HCT116 (cell line): ENCODE measurements around the gene SMIM41. TPM values are rescaled to one million over a fixed set of nuclear protein-coding genes. Genes with fewer than 3 reads are reported as not detected.

Experiments used
- ATAC-seq: fragments of 200-7000 bp; cut with Tn5 transposase; 2 replicates; pipeline ENCODE4 v1.9.1; 2020; ENCODE audit warnings: mild to moderate bottlenecking, moderate library complexity
- BruUV-seq: library from RNA; stranded (reverse); fragments of 400-500 nt; replicated peaks from 2 replicates; lab custom pipeline; 2021; lab: Mats Ljungman, UMichigan
- CTCF ChIA-PET: fragments of 300-600 bp; sonication (Branson Sonifier 250); formaldehyde crosslinking; loops from one replicate; lab custom pipeline; 2021; ENCODE audit warnings: antibody characterized with exemption; lab: Charles Lee
- POLR2A ChIA-PET: fragments of 300-600, 350-600 bp; sonication (Branson Sonifier 250); formaldehyde crosslinking; loops from one replicate; lab custom pipeline; 2021; ENCODE audit warnings: antibody characterized with exemption; lab: Charles Lee
- RAD21 ChIA-PET, 2 experiments: fragments of 300-600 bp; sonication (Branson Sonifier 250); formaldehyde crosslinking; loops; one replicate each; lab custom pipeline; 2023; ENCODE audit warnings: low total read pairs in 2 of 2; ENCODE audit not compliant: uncharacterized antibody in 2 of 2, unreplicated experiment in 2 of 2, low non-redundant PET in 1 of 2; lab: Charles Lee
- DNase-seq: peaks from one replicate; pipeline ENCODE4 v3.0.0-alpha.2; 2010; ENCODE audit warnings: low read depth, low spot score
- H2AFZ ChIP-seq: fragments of 200-600 bp; shearing (Covaris generic), sonication (generic); 2 replicates; pipeline ENCODE4 v1.6.1; 2017; ENCODE audit warnings: low read depth, mixed run types, mixed read lengths, antibody characterized with exemption, low read length; ENCODE audit not compliant: poor library complexity, severe bottlenecking
- H3K27ac ChIP-seq: 2 replicates; pipeline ENCODE4 v1.5.1; 2012; ENCODE audit warnings: low read depth, low read length
- H3K27me3 ChIP-seq: fragments of 200-600 bp; sonication (generic); 2 replicates; pipeline ENCODE4 v1.6.1; 2016; ENCODE audit warnings: mixed run types, low read length, mixed read lengths; ENCODE audit not compliant: insufficient read depth
- H3K36me3 ChIP-seq, 2 experiments: fragments of 200-500 bp in 1 of 2; fragments of 200-600 bp in 1 of 2; sonication (Bioruptor generic) in 1 of 2; sonication (generic) in 1 of 2; 2 replicates each; pipeline versions ENCODE4 v1.5.1 to v1.6.1; 2014 to 2016; ENCODE audit warnings: low read length in 2 of 2, inconsistent platforms in 1 of 2, mixed read lengths in 1 of 2, mixed run types in 1 of 2; ENCODE audit not compliant: insufficient read depth in 2 of 2, control insufficient read depth in 1 of 2
- H3K4me1 ChIP-seq, 2 experiments: fragments of 200-600 bp in 1 of 2; sonication (generic) in 1 of 2; 2 replicates each; pipeline versions ENCODE4 v1.5.1 to v1.6.1; 2012 to 2017; ENCODE audit warnings: low read length in 2 of 2, inconsistent platforms in 1 of 2, mild to moderate bottlenecking in 1 of 2, mixed read lengths in 1 of 2, mixed run types in 1 of 2, moderate library complexity in 1 of 2; ENCODE audit not compliant: insufficient read depth in 2 of 2, control insufficient read depth in 1 of 2
- H3K4me2 ChIP-seq: fragments of 200-600 bp; sonication (generic); 2 replicates; pipeline ENCODE4 v1.6.1; 2017; ENCODE audit warnings: mixed run types, low read length, mixed read lengths
- H3K4me3 ChIP-seq, 2 experiments: fragments of 200-600 bp in 1 of 2; sonication (generic) in 1 of 2; replicated peaks in 1 of 2; 2 replicates each; pipeline ENCODE4 v1.5.1; 2011 to 2016; ENCODE audit warnings: low read length in 2 of 2, control low read depth in 1 of 2, low read depth in 1 of 2, mild to moderate bottlenecking in 1 of 2, mixed read lengths in 1 of 2, mixed run types in 1 of 2
- H3K79me2 ChIP-seq: fragments of 200-600 bp; sonication (generic); 2 replicates; pipeline ENCODE4 v1.6.1; 2017; ENCODE audit warnings: mild to moderate bottlenecking, mixed run types, low read length, moderate library complexity, mixed read lengths; ENCODE audit not compliant: insufficient read depth
- H3K9ac ChIP-seq: fragments of 200-600 bp; sonication (generic); 2 replicates; pipeline ENCODE4 v1.6.1; 2016; ENCODE audit warnings: low read length, mixed read lengths
- H3K9me2 ChIP-seq: fragments of 200-600 bp; sonication (generic), shearing (Covaris generic); 2 replicates; pipeline ENCODE4 v1.6.1; 2017; ENCODE audit warnings: mixed run types, mild to moderate bottlenecking, moderate library complexity; ENCODE audit not compliant: insufficient read depth
- H3K9me3 ChIP-seq, 2 experiments: fragments of 200-500 bp in 1 of 2; fragments of 200-600 bp in 1 of 2; sonication (Bioruptor generic) in 1 of 2; sonication (generic) in 1 of 2; 2 replicates each; pipeline ENCODE4 v1.6.1; 2014 to 2017; ENCODE audit warnings: low read length in 2 of 2, mixed read lengths in 2 of 2, inconsistent platforms in 1 of 2, low read depth in 1 of 2, mild to moderate bottlenecking in 1 of 2, mixed run types in 1 of 2, moderate library complexity in 1 of 2; ENCODE audit not compliant: control insufficient read depth in 1 of 2, insufficient read depth in 1 of 2
- H4K20me1 ChIP-seq: fragments of 200-600 bp; sonication (generic), shearing (Covaris generic); 2 replicates; pipeline ENCODE4 v1.6.1; 2017; ENCODE audit warnings: mixed run types, mild to moderate bottlenecking, moderate library complexity; ENCODE audit not compliant: insufficient read depth
- ATF3 ChIP-seq: IDR thresholded peaks from 2 replicates; pipeline ENCODE4 v1.6.1; 2012
- CBX3 ChIP-seq: IDR thresholded peaks from 2 replicates; pipeline ENCODE4 v1.6.1; 2012; ENCODE audit warnings: low read depth
- CEBPB ChIP-seq: IDR thresholded peaks from 2 replicates; pipeline ENCODE4 v1.6.1; 2012; ENCODE audit warnings: low read depth
- CTCF ChIP-seq, 3 experiments: fragments of 200-600 bp in 1 of 3; sonication (generic) in 1 of 3; IDR thresholded peaks in 2 of 3; conservative IDR thresholded peaks in 1 of 3; 2 replicates each; pipeline ENCODE4 v1.5.1; 2012 to 2017; ENCODE audit warnings: low read depth in 2 of 3, low read length in 2 of 3, antibody characterized with exemption in 1 of 3, borderline replicate concordance in 1 of 3, control low read depth in 1 of 3, mild to moderate bottlenecking in 1 of 3, mixed read lengths in 1 of 3, mixed run types in 1 of 3, moderate library complexity in 1 of 3; ENCODE audit not compliant: insufficient read depth in 1 of 3
- EZH2 ChIP-seq: fragments of 200-600 bp; sonication (generic); IDR thresholded peaks from 2 replicates; pipeline ENCODE4 v1.6.1; 2017; ENCODE audit warnings: antibody characterized with exemption, mixed run types
- EZH2phosphoT487 ChIP-seq: fragments of 200-600 bp; IDR thresholded peaks from 2 replicates; pipeline ENCODE4 v1.6.1; 2018; ENCODE audit warnings: antibody characterized with exemption, borderline replicate concordance
- FOSL1 ChIP-seq: IDR thresholded peaks from 2 replicates; pipeline ENCODE4 v1.6.1; 2012; ENCODE audit warnings: low read depth
- JUND ChIP-seq: IDR thresholded peaks from 2 replicates; pipeline ENCODE4 v1.6.1; 2012
- MAX ChIP-seq: IDR thresholded peaks from 2 replicates; pipeline ENCODE4 v1.6.1; 2012
- POLR2A ChIP-seq: IDR thresholded peaks from 2 replicates; pipeline ENCODE4 v1.7.0; 2011; ENCODE audit warnings: borderline replicate concordance; ENCODE audit not compliant: insufficient read depth, insufficient read length; ENCODE audit errors: extremely low read depth
- POLR2AphosphoS5 ChIP-seq: IDR thresholded peaks from 2 replicates; pipeline ENCODE4 v1.6.1; 2011; ENCODE audit warnings: mild to moderate bottlenecking, low read depth, low read length, moderate library complexity
- REST ChIP-seq: IDR thresholded peaks from 2 replicates; pipeline ENCODE4 v1.6.1; 2012; ENCODE audit warnings: low read depth
- SIN3A ChIP-seq: IDR thresholded peaks from 2 replicates; pipeline ENCODE4 v1.6.1; 2012; ENCODE audit warnings: low read depth
- SP1 ChIP-seq: IDR thresholded peaks from 2 replicates; pipeline ENCODE4 v1.6.1; 2012; ENCODE audit warnings: low read depth
- SRF ChIP-seq: IDR thresholded peaks from 2 replicates; pipeline ENCODE4 v1.6.1; 2012; ENCODE audit warnings: low read depth
- TCF7L2 ChIP-seq: IDR thresholded peaks from 2 replicates; pipeline ENCODE4 v1.7.0; 2011; ENCODE audit warnings: borderline replicate concordance, inconsistent platforms; ENCODE audit not compliant: insufficient read depth, insufficient read length; ENCODE audit errors: extremely low read depth
- YY1 ChIP-seq: IDR thresholded peaks from 2 replicates; pipeline ENCODE4 v1.6.1; 2011; ENCODE audit warnings: low read length, low read depth, moderate library complexity, mild to moderate bottlenecking; ENCODE audit not compliant: insufficient replicate concordance; ENCODE audit errors: extremely low read depth
- ZBTB33 ChIP-seq: IDR thresholded peaks from 2 replicates; pipeline ENCODE4 v1.6.1; 2011; ENCODE audit warnings: mild to moderate bottlenecking, low read length, moderate library complexity; ENCODE audit not compliant: insufficient replicate concordance; ENCODE audit errors: extremely low read depth
- ZFX ChIP-seq: fragments of 450-650 bp; IDR thresholded peaks from 2 replicates; pipeline ENCODE4 v1.6.1; 2017
- ZNF274 ChIP-seq: fragments of 200-500 bp; sonication (Bioruptor generic); IDR thresholded peaks from 2 replicates; pipeline ENCODE4 v1.6.1; 2014; ENCODE audit warnings: mild to moderate bottlenecking, low read depth, low read length, inconsistent platforms
- intact Hi-C: fragments of 100-400 bp; cut with micrococcal nuclease; formaldehyde crosslinking; loops from 2 replicates; pipeline ENCODE4 v1.10.0; 2022
- total RNA-seq: library from RNA; stranded (reverse); gene quantifications from one replicate; pipeline ENCODE4 v1.2.1, GENCODE V29; 2021; ENCODE audit not compliant: unreplicated experiment

The SMIM41 gene
- total RNA-seq, 1 experiment from 2014 or later: not detected

GRCh38 chr12:52041035-52041434, 38.5 kb upstream of the SMIM41 start:
- no peak overlapping the region for H3K9ac ChIP-seq
- RAD21 ChIA-PET: no interaction called here
- CTCF ChIA-PET: interaction anchor here (1.0 kb wide), 1 partner anchor 8 kb away, joined by 3 read pairs; no protein-coding TSS in a partner anchor
- no peak for TF ChIP-seq CEBPB
- no peak for TF ChIP-seq ZFX
- no peak for TF ChIP-seq MAX
- no peak for TF ChIP-seq ZBTB33
- no peak for TF ChIP-seq JUND
- TF ChIP-seq POLR2A: no peak
- no peak for TF ChIP-seq SIN3A
- no peak for TF ChIP-seq EZH2
- TF ChIP-seq CBX3: no peak
- no peak for TF ChIP-seq TCF7L2
- no peak for TF ChIP-seq FOSL1
- no peak for TF ChIP-seq SP1
- TF ChIP-seq YY1: no peak
- TF ChIP-seq SRF: no peak
- no peak for TF ChIP-seq ZNF274
- no peak for TF ChIP-seq POLR2AphosphoS5
- no peak for TF ChIP-seq CTCF (IDR thresholded peaks at IDR 0.05 in 2 of 3, conservative IDR thresholded peaks at IDR 0.05 in 1 of 3; ENCODE audit: borderline replicate concordance in 1 of 3, insufficient read depth in 1 of 3, low read depth in 2 of 3, low read length in 2 of 3)
- no peak for TF ChIP-seq REST
- no peak for TF ChIP-seq EZH2phosphoT487
- no peak for TF ChIP-seq ATF3
- H2AFZ ChIP-seq: no peak overlapping the region
- POLR2A ChIA-PET: interaction anchor here (1.1 kb wide), 1 partner anchor 10 kb away, joined by 6 read pairs; the partner anchor contains the start of gene NR4A1
- H3K4me1 ChIP-seq: peaks cover 6 to 28% of the 10 kb centered on the region in 2 experiments
- no peaks in the 10 kb centered on the region for H3K36me3 ChIP-seq
- ATAC-seq: no peak
- no peak overlapping the region for H3K4me2 ChIP-seq
- no peak overlapping the region for H3K27ac ChIP-seq
- intact Hi-C loops: no loop called here
- no peak overlapping the region for H3K4me3 ChIP-seq
- H3K9me3 ChIP-seq: no peaks in the 10 kb centered on the region
- H3K27me3 ChIP-seq: no peaks in the 10 kb centered on the region
- H3K79me2 ChIP-seq: peaks cover 26% of the 10 kb centered on the region
- no peaks in the 10 kb centered on the region for H4K20me1 ChIP-seq
- DNase-seq: no peak
- H3K9me2 ChIP-seq: no peaks in the 10 kb centered on the region
- no TSS peak for BruUV-seq
